K562 (cell line): ENCODE data around the gene CES1. TPM values are rescaled to one million over a fixed set of nuclear protein-coding genes. Genes with fewer than 3 reads are reported as not detected.
A peak's percentile ranks its signal among the peaks of the same experiment; 100 is the strongest.
"Not testable (repeated sequence)": the region's sequence is repeated elsewhere in the genome, so short reads cannot be mapped to it uniquely, and the experiment has no call there.

Experiments used
- ETV1 ChIP-seq: fragments of 450-650 bp; conservative IDR thresholded peaks from 2 replicates; pipeline ENCODE4 v1.6.1; 2016; ENCODE audit warnings: missing genetic modification characterization, control low read depth, low read depth, missing compliant biosample characterization
- GABPA ChIP-seq: fragments of 200-800 bp; sonication (Bioruptor generic); conservative IDR thresholded peaks from 2 replicates; pipeline ENCODE4 v1.6.1; 2016; ENCODE audit warnings: low read depth, missing genetic modification characterization, missing compliant biosample characterization
- MAFG ChIP-seq: fragments of 450-650 bp; conservative IDR thresholded peaks from 2 replicates; pipeline ENCODE4 v1.6.1; 2016; ENCODE audit warnings: missing genetic modification characterization, missing compliant biosample characterization
- SMAD4 ChIP-seq: fragments of 250-450 bp; sonication (Bioruptor Pico); conservative IDR thresholded peaks from 2 replicates; pipeline ENCODE4 v1.8.0; 2021; ENCODE audit warnings: inconsistent platforms, mild to moderate bottlenecking, moderate library complexity
- polyA plus RNA-seq, 8 experiments: library from polyadenylated mRNA; depleted of rRNA in 4 of 8; stranded (reverse) in 5 of 8; unstranded in 3 of 8; fragments of >200 nt; fragmentation: Nextera tagmentation in 2 of 8; fragmentation: Illumina TruSeq in 1 of 8; extraction: Ambion mirVana in 2 of 8; extraction: Trizol in 1 of 8; gene quantifications; 2 replicates each; pipeline versions ENCODE4 v1.2.1 to v1.2.3, GENCODE V29; 2011 to 2014; ENCODE audit warnings: inconsistent platforms in 1 of 8, missing spikeins in 1 of 8
- total RNA-seq, 7 experiments: library from RNA; depleted of rRNA in 6 of 7; stranded (reverse); fragments of >200 nt in 6 of 7; fragmentation: Illumina TruSeq in 2 of 7; extraction: Trizol in 2 of 7; gene quantifications; 2 replicates each; pipeline versions ENCODE4 v1.2.1 to v1.2.3, GENCODE V29; 2011 to 2021; ENCODE audit warnings: low replicate concordance in 1 of 7
- TF ChIP-seq, protein P1 (sequence below): fragments of 450-650 bp; IDR thresholded peaks from 2 replicates; pipeline ENCODE4 v1.6.1; 2014; ENCODE audit warnings: low read depth, mild to moderate bottlenecking, moderate library complexity, borderline replicate concordance
- TF ChIP-seq, protein P2 (sequence below), 2 experiments: fragments of 450-650 bp in 1 of 2; sonication (generic) in 1 of 2; formaldehyde crosslinking in 1 of 2; IDR thresholded peaks in 1 of 2; conservative IDR thresholded peaks in 1 of 2; 2 replicates each; pipeline versions ENCODE4 v1.6.1 to v1.8.1; 2016 to 2023; ENCODE audit warnings: mild to moderate bottlenecking in 2 of 2, moderate library complexity in 2 of 2, inconsistent platforms in 1 of 2, missing genetic modification reagents in 1 of 2

Gene CES1
- total and polyA plus RNA-seq, 9 of the 15 experiments (the other 6 are each of a cell fraction or from before 2014, with no cell fraction given): 0.10 to 1.2 (median 0.16) TPM; not detected in 3

DNA sequence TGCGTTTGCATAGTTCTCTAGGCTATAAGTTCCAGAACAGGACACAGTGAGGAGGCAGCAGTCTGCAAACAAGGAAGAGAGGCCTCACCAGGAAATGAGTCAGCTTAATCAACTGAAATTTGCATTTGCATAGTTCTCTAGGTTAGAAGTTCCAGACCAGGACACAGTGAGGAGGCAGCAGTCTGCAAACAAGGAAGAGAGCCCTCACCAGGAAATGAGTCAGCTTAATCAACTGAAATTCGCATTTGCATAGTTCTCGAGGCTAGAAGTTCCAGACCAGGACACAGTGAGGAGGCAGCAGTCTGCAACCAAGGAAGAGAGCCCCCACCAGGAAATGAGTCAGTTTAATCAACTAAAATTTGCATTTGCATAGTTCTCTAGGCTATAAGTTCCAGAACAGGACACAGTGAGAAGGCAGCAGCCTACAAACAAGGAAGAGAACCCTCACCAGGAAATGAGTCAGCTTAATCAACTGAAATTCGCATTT, 79.7 kb downstream of the CES1 start (continued):
- TF ChIP-seq, protein P1, sequence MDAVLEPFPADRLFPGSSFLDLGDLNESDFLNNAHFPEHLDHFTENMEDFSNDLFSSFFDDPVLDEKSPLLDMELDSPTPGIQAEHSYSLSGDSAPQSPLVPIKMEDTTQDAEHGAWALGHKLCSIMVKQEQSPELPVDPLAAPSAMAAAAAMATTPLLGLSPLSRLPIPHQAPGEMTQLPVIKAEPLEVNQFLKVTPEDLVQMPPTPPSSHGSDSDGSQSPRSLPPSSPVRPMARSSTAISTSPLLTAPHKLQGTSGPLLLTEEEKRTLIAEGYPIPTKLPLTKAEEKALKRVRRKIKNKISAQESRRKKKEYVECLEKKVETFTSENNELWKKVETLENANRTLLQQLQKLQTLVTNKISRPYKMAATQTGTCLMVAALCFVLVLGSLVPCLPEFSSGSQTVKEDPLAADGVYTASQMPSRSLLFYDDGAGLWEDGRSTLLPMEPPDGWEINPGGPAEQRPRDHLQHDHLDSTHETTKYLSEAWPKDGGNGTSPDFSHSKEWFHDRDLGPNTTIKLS: peak; percentile 97
- TF ChIP-seq GABPA (tag) (peak; percentile 38; the same call in 1 of the 2 replicates), ETV1 (peak; percentile 49; the same call in 1 of the 2 replicates), MAFG (tag) (0 out of 2 replicates have a peak, but pooled peaks have one; percentile 34), SMAD4 (CRISPR knock-in tag) (0 out of 2 replicates have a peak, but pooled peaks have one; percentile 23)
- TF ChIP-seq, protein P2, sequence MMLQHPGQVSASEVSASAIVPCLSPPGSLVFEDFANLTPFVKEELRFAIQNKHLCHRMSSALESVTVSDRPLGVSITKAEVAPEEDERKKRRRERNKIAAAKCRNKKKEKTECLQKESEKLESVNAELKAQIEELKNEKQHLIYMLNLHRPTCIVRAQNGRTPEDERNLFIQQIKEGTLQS (IDR thresholded peaks at IDR 0.05): peak; percentile 29; the same call in 1 of the 2 replicates
- TF ChIP-seq, protein P2 (CRISPR knock-in tag; conservative IDR thresholded peaks at IDR 0.05): not testable (repeated sequence)
- TF ChIP-seq, all 486 proteins: peak for 18; not testable (repeated sequence) for 468

Other genes starting within 250 kb of the CES1 start
- gene SLC6A2, start 177.1 kb downstream of the CES1 start, total RNA-seq (2014; rRNA removed): not detected in 2 replicates
- gene SLC6A2, start 177.1 kb downstream of the CES1 start, total RNA-seq (2014; rRNA removed; fragmentation: Illumina TruSeq; extraction: Trizol): not detected in 2 replicates
- not detected in 2 replicates for gene SLC6A2, start 177.1 kb downstream of the CES1 start, total RNA-seq (2015; rRNA removed; fragmentation: Illumina TruSeq; extraction: Trizol)
- not detected in 2 replicates for gene SLC6A2, start 177.1 kb downstream of the CES1 start, total RNA-seq (2021)
- not detected in 2 replicates for gene SLC6A2, start 177.1 kb downstream of the CES1 start, polyA plus RNA-seq (2011; rRNA removed)
- gene SLC6A2, start 177.1 kb downstream of the CES1 start, polyA plus RNA-seq (2014; fragmentation: Illumina TruSeq; extraction: Trizol): not detected in 2 replicates
- not detected for gene SLC6A2, start 177.1 kb downstream of the CES1 start, polyA plus RNA-seq (2014; fragmentation: Nextera tagmentation; extraction: Ambion mirVana)
- not detected in 2 replicates for gene SLC6A2, start 177.1 kb downstream of the CES1 start, polyA plus RNA-seq (2014; rRNA removed)
- not detected in 2 replicates for gene CES5A, start 42.3 kb upstream of the CES1 start, total RNA-seq (2014; rRNA removed)
- gene CES5A, start 42.3 kb upstream of the CES1 start, total RNA-seq (2014; rRNA removed; fragmentation: Illumina TruSeq; extraction: Trizol): 0.19 TPM in 1 of 2 replicates, not detected in the other
- not detected in 2 replicates for gene CES5A, start 42.3 kb upstream of the CES1 start, total RNA-seq (2015; rRNA removed; fragmentation: Illumina TruSeq; extraction: Trizol)
- 0.07 and 0.29 TPM in 2 replicates for gene CES5A, start 42.3 kb upstream of the CES1 start, total RNA-seq (2021)
- not detected in 2 replicates for gene CES5A, start 42.3 kb upstream of the CES1 start, polyA plus RNA-seq (2011; rRNA removed)
- gene CES5A, start 42.3 kb upstream of the CES1 start, polyA plus RNA-seq (2014; fragmentation: Illumina TruSeq; extraction: Trizol): 0.16 and 0.25 TPM in 2 replicates
- under 1 TPM; 0.15 to 0.17 TPM for gene CES5A, start 42.3 kb upstream of the CES1 start, polyA plus RNA-seq (2014; fragmentation: Nextera tagmentation; extraction: Ambion mirVana)
- 0.09 and 0.22 TPM in 2 replicates for gene CES5A, start 42.3 kb upstream of the CES1 start, polyA plus RNA-seq (2014; rRNA removed)